GM12891 (cell line): ENCODE measurements around the gene UCP3.

Source experiments
- PAX5 ChIP-seq: IDR thresholded peaks from 2 replicates; pipeline ENCODE4 v1.6.1; 2011; ENCODE audit warnings: low read length, moderate library complexity, mild to moderate bottlenecking; ENCODE audit not compliant: insufficient read depth, severe bottlenecking
- POLR2A ChIP-seq: IDR thresholded peaks from 2 replicates; pipeline ENCODE4 v1.6.1; 2011; ENCODE audit warnings: low read depth, low read length, control low read depth
- POLR2AphosphoS5 ChIP-seq: IDR thresholded peaks from 2 replicates; pipeline ENCODE4 v1.6.1; 2011; ENCODE audit warnings: low read depth, low read length, control low read depth
- SPI1 ChIP-seq: IDR thresholded peaks from 2 replicates; pipeline ENCODE4 v1.6.1; 2011; ENCODE audit warnings: low read depth, low read length, control low read depth
- TAF1 ChIP-seq: IDR thresholded peaks from 2 replicates; pipeline ENCODE4 v1.6.1; 2011; ENCODE audit warnings: low read depth, low read length, control low read depth

GRCh38 chr11:74007691-74008372 is 1.1 kb downstream of the UCP3 start:
- TF ChIP-seq POLR2AphosphoS5: no peak
- no peak for TF ChIP-seq TAF1
- TF ChIP-seq POLR2A: no peak
- TF ChIP-seq PAX5: no peak
- no peak for TF ChIP-seq SPI1
